ENCODE measurements around the gene PLEKHS1.

The PLEKHS1 gene

DNA sequence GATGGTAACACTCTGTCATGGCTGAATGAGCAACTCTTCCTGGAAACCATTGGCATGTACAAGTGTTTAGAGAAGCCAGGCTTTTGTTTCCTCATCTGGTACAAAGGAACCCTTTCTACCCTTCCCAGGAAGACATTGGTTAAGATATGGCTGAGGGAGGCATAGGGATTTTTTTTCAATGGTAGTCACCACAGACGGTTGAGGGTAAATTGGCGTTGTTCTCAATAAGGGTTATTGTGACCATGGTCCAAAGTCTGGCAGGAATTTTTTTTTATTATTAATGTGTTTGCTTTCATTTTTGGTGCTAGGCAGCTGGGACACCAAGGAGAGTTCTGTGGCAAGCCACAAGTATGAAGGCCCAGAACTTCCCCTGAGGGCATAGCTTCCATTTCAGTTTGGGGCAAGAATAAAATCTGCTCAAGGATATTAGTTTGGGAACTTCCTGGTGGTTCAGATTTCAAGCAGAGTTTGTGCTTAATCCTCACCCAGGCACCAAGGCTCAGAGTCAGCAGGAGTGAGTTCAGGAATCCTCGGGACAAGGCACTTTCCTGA is at the start of gene PLEKHS1:
Gene PLEKHS1 (plus strand): TSS at position 502 of the 552 bp plus-strand sequence. CDS start 3,596 bp downstream, outside the sequence.
- DNase-seq (ENCODE audit: low read depth): no peak

DNA sequence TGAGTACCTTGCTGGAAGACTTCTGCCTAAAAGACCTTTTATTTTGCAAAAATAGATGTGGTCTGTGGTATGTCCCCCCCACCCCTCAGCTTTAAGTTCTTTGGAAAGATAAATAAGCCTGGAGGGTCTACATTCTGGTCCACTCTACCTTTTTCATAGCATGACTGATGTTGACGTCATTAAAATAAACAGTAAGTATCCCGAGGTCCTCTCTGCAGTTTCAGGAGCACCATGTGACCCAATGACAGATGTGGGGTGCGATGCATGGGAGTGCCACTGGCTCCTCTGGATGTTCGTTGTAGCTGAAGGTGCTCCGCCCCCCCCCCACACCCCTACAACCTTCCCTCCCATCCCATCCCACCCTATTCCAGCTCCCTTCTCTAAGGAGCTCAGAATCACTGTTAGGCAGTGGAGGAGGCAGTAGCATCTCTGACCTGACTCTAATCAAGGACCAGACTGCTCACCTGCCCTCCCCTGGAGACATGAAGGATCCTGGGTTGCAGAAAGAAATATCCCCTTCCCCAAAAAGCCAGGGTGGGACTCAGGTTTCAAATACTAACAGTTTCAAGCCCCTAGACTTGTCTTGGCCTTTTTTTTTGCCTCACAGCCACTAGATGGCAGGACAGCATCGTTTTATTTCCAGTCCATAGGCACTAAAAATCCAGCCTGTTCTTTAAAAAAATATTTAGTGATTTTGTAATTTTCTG is 46.7 kb upstream of the PLEKHS1 start:
- no peak for DNase-seq (ENCODE audit: low read depth)

DNA sequence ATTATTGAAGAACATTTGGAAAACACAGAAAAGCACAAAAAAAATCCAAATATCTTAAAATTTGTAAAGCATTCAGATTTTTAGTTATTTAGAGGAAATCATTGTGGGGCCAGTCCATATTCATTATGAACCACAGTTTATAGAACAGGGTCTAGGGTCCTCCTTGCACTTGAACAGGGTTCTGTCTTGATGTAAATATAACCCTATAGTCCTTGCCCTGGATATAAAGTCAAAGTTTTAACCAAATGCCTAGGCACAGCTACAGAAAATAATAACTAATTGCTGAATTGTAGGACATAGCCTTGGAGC is 46.2 kb upstream of the PLEKHS1 start:
- no peak for DNase-seq (ENCODE audit: low read depth)

DNA sequence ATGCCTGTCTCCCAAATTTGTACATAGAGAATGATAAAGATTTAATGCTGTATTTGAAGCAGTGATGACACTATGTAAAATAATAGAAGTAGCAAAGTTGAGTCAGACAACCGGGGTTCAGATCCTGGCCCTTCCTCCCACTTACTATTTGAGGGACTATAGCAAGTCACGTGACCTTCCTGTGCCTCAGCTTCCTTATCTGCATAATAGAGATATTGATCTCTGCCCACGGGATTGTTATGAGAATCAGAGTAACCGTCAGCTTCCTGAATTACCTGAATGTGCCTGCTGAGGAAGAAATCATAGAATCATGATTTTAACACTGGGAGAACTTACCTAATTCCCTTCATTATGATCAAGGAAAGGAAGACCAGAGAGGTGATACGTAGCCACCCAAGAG is 44.9 kb upstream of the PLEKHS1 start:
- no peak for DNase-seq (ENCODE audit: low read depth)

DNA sequence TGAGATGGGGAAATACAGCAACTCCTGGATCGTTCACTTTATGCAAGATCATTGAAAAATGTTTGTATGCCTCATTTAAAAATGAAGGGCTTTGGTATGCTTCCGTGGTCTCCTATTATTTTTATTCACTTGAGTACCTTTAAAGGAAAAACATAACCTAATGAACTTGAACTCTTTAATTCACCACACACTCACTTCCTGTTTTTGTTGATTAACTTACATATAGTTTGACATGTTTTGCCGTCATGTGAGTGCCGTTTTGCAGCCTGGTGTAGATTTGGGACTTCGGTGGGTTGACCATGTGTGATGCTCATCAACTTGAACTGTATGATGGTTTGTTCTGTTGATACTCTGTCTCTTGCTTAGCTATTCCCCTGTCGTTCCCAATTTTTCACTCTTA is 42.8 kb upstream of the PLEKHS1 start:
- DNase-seq (ENCODE audit: low read depth): no peak

DNA sequence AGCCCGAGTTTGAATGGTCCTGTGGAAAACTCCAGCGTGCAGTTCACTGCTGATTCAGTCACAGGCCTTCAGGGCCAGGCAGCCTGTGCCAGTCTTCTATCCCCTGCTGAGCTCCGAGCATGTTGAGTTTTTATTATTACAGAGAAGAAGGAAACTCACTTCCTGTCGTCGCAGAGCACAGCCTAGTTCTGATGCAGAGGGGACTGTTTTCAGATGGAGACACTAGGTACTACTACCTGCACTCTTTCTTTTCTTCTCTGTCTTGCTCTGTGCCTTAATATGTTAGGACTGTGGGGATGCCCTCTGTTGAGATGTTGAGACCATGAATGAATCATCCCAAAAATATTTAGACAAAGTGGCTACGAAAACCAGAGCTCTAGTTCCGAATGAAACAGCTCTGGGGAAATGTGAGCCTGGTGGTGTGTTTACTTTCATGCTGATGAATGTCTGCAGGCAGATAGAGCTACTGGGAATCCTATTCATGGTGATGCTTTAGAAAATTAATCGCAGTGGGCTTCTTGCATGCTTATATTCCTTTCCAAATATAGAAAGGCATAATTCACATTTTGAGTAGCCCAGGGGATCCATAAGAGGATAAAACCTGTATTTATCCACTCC is 42.2 kb upstream of the PLEKHS1 start:
- no peak for DNase-seq (ENCODE audit: low read depth)

DNA sequence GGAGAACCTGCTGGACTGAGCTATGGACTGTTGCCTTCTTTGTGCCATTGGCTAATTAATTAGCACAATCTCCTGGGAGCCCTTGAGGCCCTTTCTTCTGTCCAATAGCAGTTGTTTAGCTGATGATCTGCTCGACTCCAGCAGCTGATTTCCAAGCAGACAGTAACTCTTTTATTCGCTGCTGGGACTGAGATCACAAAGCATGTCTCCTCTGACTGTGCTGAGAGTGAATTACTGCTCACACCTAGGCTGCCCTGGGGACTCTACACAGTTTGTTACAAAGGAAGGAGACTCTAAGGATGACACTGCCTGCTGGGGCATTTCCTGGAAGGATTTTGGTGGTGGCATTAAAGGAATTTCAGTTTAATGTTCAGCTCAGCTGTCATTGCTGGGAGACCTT is 40.3 kb upstream of the PLEKHS1 start:
- DNase-seq (ENCODE audit: low read depth): no peak

DNA sequence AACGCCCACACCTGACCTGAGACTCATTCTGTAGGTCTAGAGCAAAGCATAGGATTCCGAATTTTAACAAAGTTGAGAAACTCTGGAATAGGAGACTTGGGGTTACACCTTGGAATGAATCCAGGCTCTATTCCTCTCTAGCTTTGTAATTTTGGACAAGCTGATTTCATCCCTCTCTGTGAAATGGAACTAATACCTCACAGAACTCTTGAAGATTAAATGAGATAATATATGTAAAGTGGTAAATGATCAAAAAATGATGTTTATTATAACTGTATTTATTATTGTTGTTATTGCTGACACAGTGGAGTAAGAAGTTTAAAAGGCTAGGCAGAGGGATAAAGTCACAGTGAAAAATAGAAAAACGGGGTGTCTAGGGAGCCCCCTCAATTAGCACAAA is 39.5 kb upstream of the PLEKHS1 start:
- DNase-seq (ENCODE audit: low read depth): no peak

DNA sequence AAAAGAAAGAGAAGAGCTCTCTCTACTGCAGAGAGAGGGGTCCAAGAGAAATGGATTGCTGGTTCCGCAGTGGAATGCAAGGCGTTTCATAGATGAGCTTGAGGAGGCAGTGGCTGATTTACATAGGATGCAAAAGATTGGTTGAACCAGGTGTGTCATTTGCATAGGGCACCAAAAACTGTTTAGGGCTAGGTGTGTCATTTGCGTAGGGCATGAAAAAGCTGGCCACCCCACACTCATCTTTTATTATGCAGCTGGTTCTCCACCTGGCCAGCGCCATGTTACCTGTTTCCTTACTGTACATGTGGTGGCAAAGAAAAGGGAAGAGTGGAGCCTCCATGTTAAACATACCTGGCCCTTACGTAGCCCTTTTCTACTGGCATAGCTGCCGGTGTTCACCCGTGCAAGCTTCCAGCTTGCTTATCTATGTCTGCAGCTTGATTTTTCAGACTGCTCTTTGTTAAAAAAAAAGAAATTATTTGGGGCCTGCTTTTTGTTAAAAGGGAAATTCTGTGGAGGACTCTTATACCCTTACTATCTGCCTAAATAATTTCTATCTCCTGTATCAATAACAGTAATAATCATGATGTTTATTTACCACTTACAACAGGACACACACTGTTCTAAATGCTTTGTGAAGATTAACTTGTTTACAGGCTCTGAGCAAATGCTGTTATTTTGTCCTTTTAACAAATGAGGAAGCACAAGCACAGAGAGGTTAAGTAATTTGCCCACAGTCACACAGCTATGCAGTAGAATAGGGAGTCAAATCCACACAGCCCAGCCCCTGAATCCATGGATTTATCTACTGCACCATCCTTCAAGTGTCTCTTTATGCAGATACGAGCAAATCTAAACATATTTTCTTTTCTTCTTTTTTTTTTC is 38.5 kb upstream of the PLEKHS1 start:
- no peak for DNase-seq (ENCODE audit: low read depth)

DNA sequence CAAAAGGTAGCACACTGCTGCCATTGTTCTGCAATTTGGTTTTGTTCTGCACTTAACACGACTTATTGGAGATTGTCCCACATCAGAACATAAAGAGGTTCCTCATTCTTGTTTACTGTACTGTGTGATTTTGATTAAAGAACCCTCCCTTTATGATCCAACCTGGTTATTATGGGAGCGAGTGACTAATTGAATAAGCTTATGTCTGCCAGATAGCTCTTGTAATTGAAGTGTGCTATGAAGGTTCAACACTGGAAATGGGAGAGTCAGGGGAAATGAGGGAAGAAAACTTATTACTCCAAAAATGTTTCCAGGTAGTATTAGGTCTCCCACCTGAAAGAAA is 37.9 kb upstream of the PLEKHS1 start:
- no peak for DNase-seq (ENCODE audit: low read depth)

DNA sequence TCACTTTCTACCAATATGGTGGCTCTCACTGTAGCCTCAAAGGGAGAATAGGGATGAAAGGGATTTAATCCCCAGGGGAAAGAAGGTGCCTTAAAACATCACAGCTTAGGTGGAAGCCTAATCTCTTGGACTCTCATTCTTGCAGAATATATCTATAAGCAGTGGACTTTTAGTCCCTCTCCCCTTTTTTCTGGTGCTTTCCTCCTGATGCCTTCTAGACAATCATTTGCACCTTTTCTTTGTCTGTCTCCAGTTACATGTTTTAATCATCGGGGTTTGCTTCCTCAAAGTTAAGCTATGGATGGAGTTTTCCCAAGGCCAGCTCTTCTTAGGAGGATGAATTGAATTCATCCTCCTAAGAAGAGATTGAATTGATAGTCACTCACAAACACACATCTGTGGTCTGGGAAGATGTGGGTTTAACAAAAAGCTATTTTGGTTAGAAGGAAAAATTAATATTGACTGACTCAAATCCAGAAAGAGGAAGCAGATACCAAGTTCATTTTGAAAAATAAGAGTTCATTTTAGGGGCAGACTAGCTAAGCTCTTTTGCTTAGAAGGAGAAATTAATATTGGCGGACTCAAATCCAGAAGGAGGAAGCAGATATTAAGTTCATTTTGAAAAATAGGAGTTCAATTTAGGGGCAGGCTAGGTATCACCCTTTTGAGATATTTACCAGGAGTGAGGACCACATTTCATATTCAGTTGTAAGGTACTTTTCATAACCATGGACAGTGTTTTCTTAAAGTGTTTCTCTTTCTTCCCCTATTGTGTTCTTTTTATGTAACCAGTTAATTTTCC is 35.2 kb upstream of the PLEKHS1 start:
- DNase-seq (ENCODE audit: low read depth): no peak

DNA sequence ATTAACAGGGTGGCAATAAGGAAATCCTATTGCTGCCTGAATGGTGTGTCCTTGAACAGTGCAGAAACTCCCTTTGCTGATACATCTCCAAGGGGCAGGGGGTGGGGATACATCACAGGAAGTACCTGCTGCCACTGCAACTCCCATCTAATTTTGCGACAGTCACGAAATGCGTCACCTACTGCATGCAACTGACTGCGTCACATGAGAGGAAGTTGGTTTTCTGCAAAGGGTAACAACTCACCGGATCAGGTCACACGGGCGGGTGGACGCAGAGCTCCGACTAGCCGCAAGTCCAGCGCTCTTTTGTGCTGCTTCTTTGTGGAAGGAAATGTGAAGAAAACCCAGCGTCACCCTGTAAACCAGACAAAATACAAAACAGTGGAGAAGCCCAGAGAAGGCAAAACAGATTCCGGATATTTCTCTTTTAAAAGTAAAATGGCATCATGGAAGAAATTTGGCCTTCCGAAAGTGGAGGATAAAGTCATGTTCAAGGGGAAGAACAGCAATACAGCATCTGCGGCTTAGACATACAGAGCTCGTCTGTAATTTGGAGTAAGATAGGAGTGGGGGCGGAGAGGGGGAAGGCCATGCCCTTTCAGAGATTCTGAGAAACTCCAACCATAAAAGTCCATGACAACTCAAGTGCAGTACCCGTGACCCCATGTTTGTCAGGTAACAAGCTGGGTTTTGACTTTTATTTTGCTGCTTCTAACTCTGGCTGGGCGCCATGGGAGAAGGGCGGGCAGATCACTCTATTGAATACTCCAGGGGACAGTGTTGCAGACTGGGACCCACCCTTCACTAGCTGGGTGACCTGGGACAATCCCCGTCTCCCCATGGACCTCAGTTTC is 32.3 kb upstream of the PLEKHS1 start:
- no peak for DNase-seq (ENCODE audit: low read depth)

DNA sequence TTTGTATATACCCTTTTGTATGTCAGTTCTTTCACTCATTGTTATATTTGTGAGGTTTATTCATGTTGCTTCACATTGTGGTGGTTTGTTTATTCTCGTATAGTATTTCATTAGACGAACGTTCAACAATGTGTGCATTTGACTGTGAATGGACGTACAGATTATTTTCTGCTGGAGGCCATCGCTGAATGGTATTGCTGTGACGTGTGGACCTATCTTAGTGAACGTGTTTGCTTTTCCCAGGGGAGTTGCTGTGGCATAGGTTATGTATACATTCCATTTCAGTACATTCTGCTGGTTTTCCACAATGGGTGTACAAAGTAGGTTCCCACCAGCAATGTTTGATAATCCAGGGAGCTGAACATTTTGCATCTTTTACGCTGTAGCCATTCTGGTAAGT is 31.1 kb upstream of the PLEKHS1 start:
- no peak for DNase-seq (ENCODE audit: low read depth)

DNA sequence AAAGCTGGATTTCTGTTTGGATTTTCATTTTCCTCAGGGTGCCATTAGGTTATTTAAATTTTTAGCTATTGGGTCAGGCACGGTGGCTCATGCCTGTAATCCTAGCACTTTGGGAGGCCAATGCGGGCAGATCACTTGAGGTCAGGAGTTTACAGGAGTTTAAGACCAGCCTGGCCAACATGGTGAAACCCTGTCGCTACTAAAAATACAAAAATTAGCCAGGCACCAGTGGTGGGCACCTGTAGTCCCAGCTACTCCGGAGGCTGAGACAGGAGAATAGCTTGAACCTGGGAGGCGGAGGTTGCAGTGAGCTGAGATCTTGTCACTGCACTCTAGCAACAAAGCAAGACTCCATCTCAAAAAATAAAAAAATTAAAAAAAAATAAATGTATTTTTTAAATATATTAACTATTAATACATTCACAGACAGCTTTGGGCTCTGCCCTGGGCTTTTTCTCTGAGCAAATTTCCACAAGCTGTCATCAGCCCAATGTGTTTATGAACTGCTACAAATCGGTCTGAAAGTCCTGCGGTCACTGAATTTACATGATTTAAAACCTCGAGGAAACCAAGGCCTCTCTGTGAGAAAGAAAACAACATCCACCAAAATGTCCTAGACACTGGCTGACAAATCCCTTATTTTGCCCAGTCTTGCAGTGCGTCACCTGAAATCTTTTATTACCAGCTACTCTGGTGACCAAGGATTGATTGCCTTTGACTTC is 19.2 kb upstream of the PLEKHS1 start:
- no peak for DNase-seq (ENCODE audit: low read depth)

DNA sequence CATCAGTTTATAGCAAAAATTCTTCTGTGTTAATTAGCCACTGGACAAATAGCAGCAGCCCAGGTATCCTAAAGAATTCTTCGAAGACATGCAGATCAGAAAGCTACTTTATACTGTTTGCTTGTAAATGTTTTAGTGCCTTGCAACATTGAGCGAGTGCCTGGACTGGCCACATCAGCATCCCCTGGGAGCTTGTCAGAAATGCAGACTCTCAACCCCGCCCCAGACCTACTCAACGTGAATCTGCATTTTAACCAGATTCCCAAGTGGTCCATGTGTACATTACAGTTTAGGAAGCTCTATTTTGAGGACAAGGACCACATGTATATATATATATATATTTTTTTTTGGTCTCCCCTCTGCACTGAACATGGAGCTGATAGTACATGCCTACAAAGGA is 18.5 kb upstream of the PLEKHS1 start:
- DNase-seq (ENCODE audit: low read depth): no peak

DNA sequence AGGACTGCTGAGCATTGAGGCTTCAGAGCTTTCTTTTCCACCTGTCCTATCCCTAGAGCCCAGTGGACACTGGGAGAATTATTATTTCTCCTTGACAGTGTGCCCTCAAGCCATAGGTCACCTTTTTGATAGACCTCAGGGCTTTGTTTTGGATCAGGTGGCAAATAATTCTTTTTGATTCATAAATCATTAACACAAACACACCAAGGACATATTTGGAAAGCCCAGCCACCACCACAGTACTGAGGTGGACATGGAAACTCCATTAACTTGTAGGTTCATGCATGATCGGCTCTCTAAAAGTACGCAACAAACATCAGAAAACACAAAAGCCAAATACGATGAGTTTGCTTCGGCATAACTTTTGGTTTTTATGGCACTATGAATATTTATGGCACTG is 17.8 kb upstream of the PLEKHS1 start:
- no peak for DNase-seq (ENCODE audit: low read depth)

DNA sequence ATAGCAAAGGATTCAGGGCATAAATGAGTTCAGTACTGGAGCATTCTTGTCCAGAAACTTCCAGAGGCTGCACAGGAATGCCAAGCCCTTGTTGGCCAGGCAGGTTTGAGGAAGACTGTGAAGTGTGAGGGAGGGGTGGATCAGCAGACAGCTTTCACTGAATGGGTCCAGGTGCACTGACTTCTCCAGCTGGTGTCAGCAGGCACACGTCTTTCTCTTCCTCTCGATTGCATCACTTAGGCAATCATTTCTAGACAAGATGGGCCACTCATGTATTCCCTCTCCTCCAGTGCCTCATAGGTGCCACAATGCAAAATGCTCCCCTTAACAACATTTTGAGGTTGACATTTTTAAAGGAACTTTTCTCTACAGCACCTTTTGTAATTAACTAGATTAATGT is 15.6 kb upstream of the PLEKHS1 start:
- DNase-seq (ENCODE audit: low read depth): no peak

DNA sequence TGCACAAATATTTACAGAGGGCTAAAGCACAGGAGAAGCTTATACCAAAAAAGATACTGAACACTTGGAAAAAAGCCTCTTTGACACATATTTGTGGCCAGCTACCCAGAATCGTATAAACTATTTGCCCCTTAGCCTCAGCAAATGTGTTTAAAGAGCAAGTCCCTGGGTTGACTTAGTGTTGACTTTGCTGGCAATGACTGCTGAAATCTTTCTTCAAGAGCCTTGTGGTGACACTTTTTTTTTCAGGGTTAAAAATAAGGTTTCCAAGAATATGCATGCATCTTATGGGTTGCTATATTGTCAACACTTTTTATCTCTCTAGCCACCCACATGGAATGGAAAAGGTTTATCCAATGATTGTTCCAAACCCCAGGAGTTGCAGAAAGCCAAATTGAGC is 14.9 kb upstream of the PLEKHS1 start:
- DNase-seq (ENCODE audit: low read depth): no peak

DNA sequence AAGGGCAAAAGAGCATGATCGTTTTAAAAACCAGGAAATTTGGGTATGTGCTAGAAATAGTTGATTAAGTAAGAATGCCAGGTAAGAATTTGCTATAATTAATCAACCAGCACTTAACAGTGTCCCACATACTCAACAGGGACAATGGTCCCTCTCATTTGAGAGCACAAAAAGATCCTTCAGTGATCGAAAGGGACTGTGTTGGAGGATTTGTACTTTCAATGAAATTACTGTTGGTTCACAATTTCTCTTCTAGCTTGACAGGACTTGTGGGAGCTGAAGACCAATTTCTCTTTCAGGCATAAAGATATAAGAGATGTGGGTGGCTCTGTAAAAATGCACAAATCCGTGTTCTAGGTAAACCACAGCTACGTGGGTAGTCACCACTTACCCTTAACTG is 12.5 kb upstream of the PLEKHS1 start:
- no peak for DNase-seq (ENCODE audit: low read depth)

DNA sequence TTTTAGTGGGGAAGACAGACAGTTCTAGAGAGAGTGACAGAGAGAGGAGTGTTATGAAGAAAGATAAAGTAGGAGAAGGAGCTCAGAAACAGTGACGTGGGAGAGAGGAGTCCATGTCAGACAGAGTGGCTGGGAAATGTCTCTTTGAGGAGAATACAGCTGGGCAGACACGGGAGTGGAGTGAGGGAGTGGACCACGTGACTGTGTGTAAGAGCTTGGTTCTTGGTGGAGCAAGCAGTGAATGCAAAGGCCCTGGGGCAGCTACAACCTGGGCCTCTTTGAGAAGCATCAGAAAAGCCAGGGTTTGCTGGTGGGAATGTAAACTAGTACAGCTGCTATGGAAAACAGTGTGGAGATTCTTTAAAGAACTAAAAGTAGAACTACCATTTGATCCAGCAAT is 11.9 kb upstream of the PLEKHS1 start:
- DNase-seq (ENCODE audit: low read depth): no peak

DNA sequence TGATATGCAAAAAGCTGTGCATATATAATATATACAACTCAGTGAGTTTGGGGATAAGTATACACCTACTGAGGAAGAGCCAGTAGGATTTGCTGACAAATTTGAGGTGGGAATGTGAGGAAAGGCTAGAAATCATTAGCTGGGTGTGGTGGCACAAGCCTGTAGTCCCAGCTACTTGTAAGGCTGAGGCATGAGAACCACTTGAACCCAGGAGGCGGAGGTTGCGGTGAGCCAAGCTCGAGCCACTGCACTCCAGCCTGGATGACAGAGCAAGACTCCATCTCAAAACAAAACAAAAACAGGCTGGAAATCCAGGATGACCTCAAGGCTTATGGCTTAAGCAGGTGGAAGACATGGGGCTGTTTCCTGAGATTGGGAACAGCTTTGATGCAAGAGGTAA is 10.6 kb upstream of the PLEKHS1 start:
- no peak for DNase-seq (ENCODE audit: low read depth)

Data from stimulated activated CD4-positive, alpha-beta T cell treated with anti-CD3 and anti-CD28 coated beads, Interleukin-2, amount 100 ng/mL, for 4 hours (primary cell).